Measurements from ENCODE around the gene SLC22A12. TPM values are rescaled to one million over a fixed set of nuclear protein-coding genes. Genes with fewer than 3 reads are reported as not detected.

SLC22A12 gene
- total and polyA plus RNA-seq, 2 experiments from 2014 or later, result not detected

GRCh38 chr11:64608636-64609035, 17.6 kb downstream of the SLC22A12 start:
- Histone ChIP-seq H3F3A (replicated peaks; ENCODE audit: low read depth) (no peaks in the 10 kb centered on the region), H3K27ac (ENCODE audit: low read depth) (no peak overlapping the region), H3K4me1 (ENCODE audit: insufficient read depth) (0 out of 2 replicates have a peak, but pooled peaks cover 5% of the 10 kb centered on the region), H3K27me3 (ENCODE audit: insufficient read depth) (no peaks in the 10 kb centered on the region), H4K20me1 (replicated peaks; ENCODE audit: insufficient read depth) (no peaks in the 10 kb centered on the region), H2AFZ (no peak overlapping the region), H3K4me3 (no peak overlapping the region), H3K36me3 (ENCODE audit: insufficient read depth) (no peaks in the 10 kb centered on the region), H3K79me2 (replicated peaks; ENCODE audit: insufficient read depth) (no peaks in the 10 kb centered on the region), H3K9me2 (ENCODE audit: insufficient read depth) (no peaks in the 10 kb centered on the region), H3K4me2 (no peak overlapping the region)
- Mint-ChIP-seq H3K4me1 (peaks cover 17% of the 10 kb centered on the region), H3K4me3 (no peak overlapping the region), H3K9me3 (no peaks in the 10 kb centered on the region), H3K36me3 (ENCODE audit: low read depth) (no peaks in the 10 kb centered on the region), H3K27me3 (ENCODE audit: insufficient read depth, low read depth, poor library complexity) (peaks cover 10% of the 10 kb centered on the region), H3K27ac (no peak overlapping the region)
- TF ChIP-seq CTCF (conservative IDR thresholded peaks at IDR 0.05; ENCODE audit: low read depth in 2 of 2), result 0 out of 4 replicates have a peak, but pooled peaks of 1 of the 2 experiments have one; percentile 4
- TF ChIP-seq ETS1 (IDR thresholded peaks at IDR 0.05), result no peak
- TF ChIP-seq CREB1 (CRISPR knock-in tag; IDR thresholded peaks at IDR 0.05; ENCODE audit: low read depth), result no peak
- peak; percentile 27 for DNase-seq (ENCODE audit: low spot score)
- ATAC-seq, result peak; percentile 43

- no peaks in the 10 kb centered on the region for H3F3A ChIP-seq (replicated peaks; ENCODE audit: low read depth)
- TF ChIP-seq EZH2phosphoT487 (IDR thresholded peaks at IDR 0.05; ENCODE audit: unreplicated experiment) (no peak), JUNB (IDR thresholded peaks at IDR 0.05; ENCODE audit: unreplicated experiment) (no peak), EZH2 (IDR thresholded peaks at IDR 0.05; ENCODE audit: low read depth, unreplicated experiment) (no peak), ZNF114 (CRISPR knock-in tag; IDR thresholded peaks at IDR 0.05) (no peak), ETS1 (IDR thresholded peaks at IDR 0.05) (peak; percentile 88)
- Mint-ChIP-seq H3K4me3 (no peak overlapping the region), H3K9me3 (no peaks in the 10 kb centered on the region), H3K27ac (no peak overlapping the region), H3K4me1 (peaks cover 16% of the 10 kb centered on the region), H3K27me3 (ENCODE audit: insufficient read depth, low read depth, poor library complexity) (peaks cover 10% of the 10 kb centered on the region), H3K36me3 (ENCODE audit: low read depth) (no peaks in the 10 kb centered on the region)
- no peaks in the 10 kb centered on the region for H3K79me2 ChIP-seq (replicated peaks; ENCODE audit: insufficient read depth)
- no peaks in the 10 kb centered on the region for H4K20me1 ChIP-seq (replicated peaks; ENCODE audit: insufficient read depth)
- H3K9me2 ChIP-seq (ENCODE audit: insufficient read depth), result no peaks in the 10 kb centered on the region
- 0 out of 2 replicates have a peak, but pooled peaks cover 5% of the 10 kb centered on the region for H3K4me1 ChIP-seq (ENCODE audit: insufficient read depth)
- no peaks in the 10 kb centered on the region for H3K27me3 ChIP-seq (ENCODE audit: insufficient read depth)
- H3K36me3 ChIP-seq (ENCODE audit: insufficient read depth), result no peaks in the 10 kb centered on the region
- H3K4me2 ChIP-seq, result no peak overlapping the region
- no peak overlapping the region for H3K4me3 ChIP-seq
- DNase-seq (ENCODE audit: low spot score), result peak; percentile 28
- no peak overlapping the region for H2AFZ ChIP-seq
- H3K27ac ChIP-seq (ENCODE audit: low read depth), result no peak overlapping the region
- peak; percentile 8; the same call in 2 of the 3 replicates for ATAC-seq
Measured at GRCh38 chr11:64609436-64610047, 18.5 kb downstream of the SLC22A12 start.
